WTC11 (cell line): ENCODE results near the gene COPZ2. TPM values are rescaled to one million over a fixed set of nuclear protein-coding genes. Genes with fewer than 3 reads are reported as not detected.

Source experiments
- ATAC-seq: fragments of 200-7000 bp; cut with Tn5 transposase; 2 replicates; pipeline ENCODE4 v1.10.0; 2021; ENCODE audit warnings: mild to moderate bottlenecking, moderate library complexity
- CTCF ChIA-PET: fragments of 300-600 bp; sonication (Branson Sonifier 250); formaldehyde crosslinking; loops from one replicate; lab custom pipeline; 2021; ENCODE audit warnings: antibody characterized with exemption; lab: Charles Lee
- POLR2A ChIA-PET: fragments of 350-600 bp; sonication (Branson Sonifier 250); formaldehyde crosslinking; loops from one replicate; lab custom pipeline; 2021; ENCODE audit warnings: antibody characterized with exemption; lab: Charles Lee
- DNase-seq: peaks from one replicate; pipeline ENCODE4 v3.0.0; 2021; ENCODE audit warnings: low spot score
- H3K27ac Mint-ChIP-seq: 2 replicates; pipeline ENCODE4 v1.8.0; 2021; ENCODE audit warnings: mixed read lengths
- H3K27me3 Mint-ChIP-seq: 2 replicates; pipeline ENCODE4 v1.8.0; 2021; ENCODE audit warnings: low read depth, mild to moderate bottlenecking, moderate library complexity, mixed read lengths
- H3K36me3 Mint-ChIP-seq: 2 replicates; pipeline ENCODE4 v1.8.0; 2021; ENCODE audit warnings: mixed read lengths
- H3K4me1 Mint-ChIP-seq: 2 replicates; pipeline ENCODE4 v1.8.0; 2022; ENCODE audit warnings: mixed read lengths
- H3K4me3 Mint-ChIP-seq: 2 replicates; pipeline ENCODE4 v1.8.0; 2021; ENCODE audit warnings: mild to moderate bottlenecking, moderate library complexity, mixed read lengths
- H3K9me3 Mint-ChIP-seq: 2 replicates; pipeline ENCODE4 v1.8.0; 2021; ENCODE audit warnings: mixed read lengths
- ATF1 ChIP-seq: sonication (generic); formaldehyde crosslinking; IDR thresholded peaks from 2 replicates; pipeline ENCODE4 v1.8.1; 2023; ENCODE audit warnings: mild to moderate bottlenecking, moderate library complexity, missing genetic modification reagents
- CREB1 ChIP-seq: sonication (generic); formaldehyde crosslinking; IDR thresholded peaks from 2 replicates; pipeline ENCODE4 v1.8.0; 2023; ENCODE audit warnings: mild to moderate bottlenecking, missing genetic modification reagents
- EMX1 ChIP-seq: fragments of 250-450 bp; sonication (Bioruptor Pico); IDR thresholded peaks from 2 replicates; pipeline ENCODE4 v1.8.0; 2021; ENCODE audit warnings: mild to moderate bottlenecking
- ETV6 ChIP-seq: sonication (generic); formaldehyde crosslinking; IDR thresholded peaks from 2 replicates; pipeline ENCODE4 v1.8.1; 2022; ENCODE audit warnings: mild to moderate bottlenecking, missing genetic modification reagents
- FOXP1 ChIP-seq: sonication (generic); formaldehyde crosslinking; IDR thresholded peaks from 2 replicates; pipeline ENCODE4 v1.8.0; 2022; ENCODE audit warnings: missing genetic modification reagents, mild to moderate bottlenecking, moderate library complexity, borderline replicate concordance
- GABPB1 ChIP-seq: sonication (generic); formaldehyde crosslinking; IDR thresholded peaks from 2 replicates; pipeline ENCODE4 v1.8.1; 2023; ENCODE audit warnings: mild to moderate bottlenecking, missing genetic modification reagents
- GRHL2 ChIP-seq: fragments of 250-450 bp; sonication (Bioruptor Pico); IDR thresholded peaks from 2 replicates; pipeline ENCODE4 v1.8.0; 2022; ENCODE audit warnings: mild to moderate bottlenecking, moderate library complexity; ENCODE audit not compliant: insufficient replicate concordance, severe bottlenecking
- IRF2 ChIP-seq: sonication (generic); formaldehyde crosslinking; IDR thresholded peaks from 2 replicates; pipeline ENCODE4 v1.8.0; 2022; ENCODE audit warnings: low read depth, missing genetic modification reagents, borderline replicate concordance
- JAZF1 ChIP-seq: fragments of 250-450 bp; sonication (Bioruptor Pico); IDR thresholded peaks from 2 replicates; pipeline ENCODE4 v1.9.0; 2021; ENCODE audit warnings: moderate library complexity, mild to moderate bottlenecking, inconsistent platforms
- NFE2L1 ChIP-seq: sonication (generic); formaldehyde crosslinking; IDR thresholded peaks from 2 replicates; pipeline ENCODE4 v1.8.1; 2023; ENCODE audit warnings: missing genetic modification reagents
- NFYB ChIP-seq: sonication (generic); formaldehyde crosslinking; conservative IDR thresholded peaks from 2 replicates; pipeline ENCODE4 v1.8.0; 2022; ENCODE audit warnings: low read depth, missing genetic modification reagents
- NR1H2 ChIP-seq: sonication (generic); formaldehyde crosslinking; IDR thresholded peaks from 2 replicates; pipeline ENCODE4 v1.9.0; 2021; ENCODE audit warnings: mild to moderate bottlenecking, moderate library complexity, missing genetic modification reagents
- OVOL2 ChIP-seq: fragments of 250-450 bp; sonication (Bioruptor Pico); IDR thresholded peaks from 2 replicates; pipeline ENCODE4 v1.9.0; 2021; ENCODE audit warnings: mild to moderate bottlenecking, borderline replicate concordance
- SP1 ChIP-seq: sonication (generic); formaldehyde crosslinking; conservative IDR thresholded peaks from 2 replicates; pipeline ENCODE4 v1.8.1; 2022; ENCODE audit warnings: missing genetic modification reagents
- TCF7 ChIP-seq: sonication (generic); formaldehyde crosslinking; IDR thresholded peaks from 2 replicates; pipeline ENCODE4 v1.8.0; 2022; ENCODE audit warnings: mild to moderate bottlenecking, low read depth, missing genetic modification reagents, moderate library complexity
- TEAD1 ChIP-seq: sonication (generic); formaldehyde crosslinking; IDR thresholded peaks from 2 replicates; pipeline ENCODE4 v1.8.0; 2022; ENCODE audit warnings: mild to moderate bottlenecking, missing genetic modification reagents
- total RNA-seq: library from RNA; stranded (reverse); gene quantifications from 3 replicates; pipeline ENCODE4 v1.2.3, GENCODE V29; 2021
- TF ChIP-seq, protein P1 (sequence below): sonication (generic); formaldehyde crosslinking; IDR thresholded peaks from 2 replicates; pipeline ENCODE4 v1.8.0; 2022; ENCODE audit warnings: mild to moderate bottlenecking, missing genetic modification reagents
- TF ChIP-seq, protein P2 (sequence below): sonication (generic); formaldehyde crosslinking; IDR thresholded peaks from 2 replicates; pipeline ENCODE4 v1.8.0; 2023; ENCODE audit warnings: missing genetic modification reagents
- TF ChIP-seq, protein P3 (sequence below): sonication (generic); formaldehyde crosslinking; IDR thresholded peaks from 2 replicates; pipeline ENCODE4 v1.8.1; 2023; ENCODE audit warnings: mild to moderate bottlenecking, missing genetic modification reagents, moderate library complexity
- TF ChIP-seq, protein P4 (sequence below): fragments of 250-450 bp; sonication (Bioruptor Pico); IDR thresholded peaks from 2 replicates; pipeline ENCODE4 v1.9.0; 2021; ENCODE audit warnings: mild to moderate bottlenecking, borderline replicate concordance
- TF ChIP-seq, protein P5 (sequence below): sonication (generic); formaldehyde crosslinking; IDR thresholded peaks from 2 replicates; pipeline ENCODE4 v1.8.0; 2022; ENCODE audit warnings: mild to moderate bottlenecking, missing genetic modification reagents
- TF ChIP-seq, protein P6 (sequence below): sonication (generic); formaldehyde crosslinking; IDR thresholded peaks from 2 replicates; pipeline ENCODE4 v1.8.0; 2022; ENCODE audit warnings: mild to moderate bottlenecking, missing genetic modification reagents

COPZ2 gene
- total RNA-seq, 1 experiment from 2014 or later, result 0.44 TPM

DNA sequence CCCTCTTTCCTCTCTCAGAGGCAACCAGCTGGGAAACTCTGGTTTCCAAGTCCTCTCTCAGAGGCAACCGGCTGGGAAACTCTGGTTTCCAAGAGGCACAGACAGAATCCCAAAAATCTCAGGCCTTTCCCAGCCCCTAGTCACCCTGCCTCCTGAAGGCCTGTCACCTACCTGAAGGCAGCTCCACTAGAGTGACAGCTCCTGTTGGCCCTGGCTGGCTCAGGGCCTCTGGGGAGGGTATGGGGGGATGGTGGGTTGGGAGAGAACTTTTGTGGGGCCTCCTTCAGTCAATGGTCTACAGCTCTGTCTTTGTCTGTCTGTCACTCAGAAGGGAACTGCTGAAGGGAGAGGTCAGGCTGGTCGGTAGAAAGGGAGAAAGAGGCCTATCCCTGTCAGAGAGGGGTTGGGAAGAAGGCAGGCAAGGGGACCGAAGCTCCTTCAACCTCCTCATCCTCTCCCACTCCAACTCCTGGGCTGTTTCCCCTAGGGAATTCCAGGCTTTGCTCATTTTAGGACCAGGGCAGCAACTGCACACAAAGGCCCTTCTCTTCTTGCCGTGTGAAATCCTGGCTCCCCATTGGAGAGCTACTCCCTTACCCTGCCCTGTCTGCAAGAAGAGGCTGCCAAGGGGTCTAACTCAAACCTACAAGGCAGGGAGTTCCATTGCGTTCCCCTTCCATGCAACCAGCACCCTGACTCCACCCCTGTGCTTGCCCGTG lies 23.6 kb downstream of the COPZ2 start:
- Mint-ChIP-seq H3K27ac (no peak overlapping the region), H3K9me3 (no peaks in the 10 kb centered on the region), H3K36me3 (no peaks in the 10 kb centered on the region), H3K4me3 (no peak overlapping the region), H3K27me3 (peaks cover 26% of the 10 kb centered on the region), H3K4me1 (peaks cover 17% of the 10 kb centered on the region)
- DNase-seq (no peak), ATAC-seq (no peak)
- ChIA-PET CTCF (interaction anchor here (0.8 to 12.8 kb wide), 14 partner anchors 10 to 167 kb away, joined by 3 to 242 read pairs (median 4); partner anchors contain the start of genes CDK5RAP3, PNPO and PRR15L), POLR2A (interaction anchor here (1.0 kb wide), 1 partner anchor 36 kb away, joined by 3 read pairs; no protein-coding TSS in a partner anchor)
- TF ChIP-seq SP1 (CRISPR knock-in tag) (no peak), OVOL2 (CRISPR knock-in tag) (no peak), CREB1 (no peak), NR1H2 (no peak)
- TF ChIP-seq, protein P1, sequence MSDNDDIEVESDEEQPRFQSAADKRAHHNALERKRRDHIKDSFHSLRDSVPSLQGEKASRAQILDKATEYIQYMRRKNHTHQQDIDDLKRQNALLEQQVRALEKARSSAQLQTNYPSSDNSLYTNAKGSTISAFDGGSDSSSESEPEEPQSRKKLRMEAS, result no peak

DNA sequence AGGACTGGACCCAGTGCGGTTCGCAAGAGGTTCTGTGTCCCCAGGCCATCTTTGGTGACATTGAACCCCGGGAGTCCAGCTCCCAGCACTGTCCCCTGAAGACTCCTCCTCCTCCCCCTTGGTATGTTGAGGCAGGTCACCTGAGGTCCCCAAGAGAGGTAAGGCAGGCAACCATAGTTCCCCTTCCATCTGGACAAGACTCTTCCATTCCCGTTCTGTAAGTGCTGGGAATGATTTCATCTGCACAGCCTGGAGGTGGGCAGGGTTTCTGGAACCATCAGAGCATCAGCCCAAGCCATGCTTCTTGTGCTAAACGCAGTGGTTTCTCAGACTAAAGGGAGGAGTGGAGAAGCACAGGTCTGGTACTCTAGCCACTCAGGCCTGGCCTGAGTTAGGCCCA lies 24.9 kb downstream of the COPZ2 start:
- TF ChIP-seq NFE2L1 (CRISPR knock-in tag), result no peak
- TF ChIP-seq TEAD1 (CRISPR knock-in tag), result 0 out of 2 replicates have a peak, but pooled peaks have one; percentile 14
- TF ChIP-seq, all 79 proteins: peak for 1
- no peaks in the 10 kb centered on the region for H3K36me3 Mint-ChIP-seq
- H3K4me3 Mint-ChIP-seq, result peak overlapping the region; percentile 88
- ATAC-seq (no peak), DNase-seq (no peak)
- H3K27ac Mint-ChIP-seq, result no peak overlapping the region
- no peaks in the 10 kb centered on the region; the same call in 1 of the 2 replicates for H3K9me3 Mint-ChIP-seq
- CTCF ChIA-PET, result interaction anchor here (0.6 to 12.8 kb wide), 26 partner anchors 8 to 211 kb away, joined by 3 to 242 read pairs (median 6); partner anchors contain the start of genes CDK5RAP3, NFE2L1, PRR15L and SCRN2
- H3K4me1 Mint-ChIP-seq, result peaks cover 17% of the 10 kb centered on the region
- POLR2A ChIA-PET, result interaction anchor here (0.6 to 1.0 kb wide), 4 partner anchors 8 to 36 kb away, joined by 3 to 9 read pairs (median 5); no protein-coding TSS in a partner anchor
- peaks cover 26% of the 10 kb centered on the region for H3K27me3 Mint-ChIP-seq

DNA sequence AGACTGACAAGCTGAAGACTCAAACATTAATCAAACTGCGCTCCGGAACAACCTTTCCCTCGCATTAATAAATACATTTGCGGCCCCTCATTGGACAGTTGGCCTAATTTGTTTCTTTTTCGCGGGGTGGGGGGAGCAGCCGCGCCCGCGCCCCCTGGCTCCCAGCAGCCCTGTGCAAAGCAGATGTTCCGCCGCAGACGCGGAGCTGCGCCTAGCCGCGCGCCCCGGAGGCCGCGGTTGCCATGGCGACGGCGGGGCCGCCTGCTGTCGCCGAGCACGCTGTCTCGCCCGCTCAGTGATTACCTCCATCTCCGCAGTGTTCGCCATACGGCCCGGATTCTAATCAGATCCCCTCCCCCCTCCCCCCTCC lies 25.5 kb downstream of the COPZ2 start:
- POLR2A ChIA-PET, result interaction anchor here (0.6 to 1.0 kb wide), 5 partner anchors 9 to 673 kb away, joined by 3 to 9 read pairs (median 4); no protein-coding TSS in a partner anchor
- Mint-ChIP-seq H3K27me3 (peaks cover 26% of the 10 kb centered on the region), H3K9me3 (no peaks in the 10 kb centered on the region; the same call in 1 of the 2 replicates), H3K4me1 (peaks cover 19% of the 10 kb centered on the region), H3K4me3 (peak overlapping the region; percentile 88), H3K27ac (no peak overlapping the region), H3K36me3 (no peaks in the 10 kb centered on the region)
- ATAC-seq (peak; percentile 45), DNase-seq (peak; percentile 75)
- CTCF ChIA-PET, result interaction anchor here (0.6 to 12.8 kb wide), 34 partner anchors 9 to 211 kb away, joined by 3 to 242 read pairs (median 6); partner anchors contain the start of genes CDK5RAP3, LRRC46, MRPL10 and NFE2L1
- TF ChIP-seq, protein P2, sequence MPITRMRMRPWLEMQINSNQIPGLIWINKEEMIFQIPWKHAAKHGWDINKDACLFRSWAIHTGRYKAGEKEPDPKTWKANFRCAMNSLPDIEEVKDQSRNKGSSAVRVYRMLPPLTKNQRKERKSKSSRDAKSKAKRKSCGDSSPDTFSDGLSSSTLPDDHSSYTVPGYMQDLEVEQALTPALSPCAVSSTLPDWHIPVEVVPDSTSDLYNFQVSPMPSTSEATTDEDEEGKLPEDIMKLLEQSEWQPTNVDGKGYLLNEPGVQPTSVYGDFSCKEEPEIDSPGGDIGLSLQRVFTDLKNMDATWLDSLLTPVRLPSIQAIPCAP (CRISPR knock-in tag), result no peak
- TF ChIP-seq TEAD1 (CRISPR knock-in tag) (0 out of 2 replicates have a peak, but pooled peaks have one; percentile 3), ETV6 (0 out of 2 replicates have a peak, but pooled peaks have one; percentile 27), IRF2 (CRISPR knock-in tag) (no peak), GRHL2 (CRISPR knock-in tag) (no peak), ATF1 (no peak), JAZF1 (CRISPR knock-in tag) (no peak), GABPB1 (CRISPR knock-in tag) (no peak), FOXP1 (0 out of 2 replicates have a peak, but pooled peaks have one; percentile 48), EMX1 (no peak), NFYB (CRISPR knock-in tag) (no peak), OVOL2 (CRISPR knock-in tag) (no peak), TCF7 (CRISPR knock-in tag) (no peak)
- TF ChIP-seq, protein P3, sequence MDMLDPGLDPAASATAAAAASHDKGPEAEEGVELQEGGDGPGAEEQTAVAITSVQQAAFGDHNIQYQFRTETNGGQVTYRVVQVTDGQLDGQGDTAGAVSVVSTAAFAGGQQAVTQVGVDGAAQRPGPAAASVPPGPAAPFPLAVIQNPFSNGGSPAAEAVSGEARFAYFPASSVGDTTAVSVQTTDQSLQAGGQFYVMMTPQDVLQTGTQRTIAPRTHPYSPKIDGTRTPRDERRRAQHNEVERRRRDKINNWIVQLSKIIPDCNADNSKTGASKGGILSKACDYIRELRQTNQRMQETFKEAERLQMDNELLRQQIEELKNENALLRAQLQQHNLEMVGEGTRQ (CRISPR knock-in tag), result no peak
- TF ChIP-seq, protein P4, sequence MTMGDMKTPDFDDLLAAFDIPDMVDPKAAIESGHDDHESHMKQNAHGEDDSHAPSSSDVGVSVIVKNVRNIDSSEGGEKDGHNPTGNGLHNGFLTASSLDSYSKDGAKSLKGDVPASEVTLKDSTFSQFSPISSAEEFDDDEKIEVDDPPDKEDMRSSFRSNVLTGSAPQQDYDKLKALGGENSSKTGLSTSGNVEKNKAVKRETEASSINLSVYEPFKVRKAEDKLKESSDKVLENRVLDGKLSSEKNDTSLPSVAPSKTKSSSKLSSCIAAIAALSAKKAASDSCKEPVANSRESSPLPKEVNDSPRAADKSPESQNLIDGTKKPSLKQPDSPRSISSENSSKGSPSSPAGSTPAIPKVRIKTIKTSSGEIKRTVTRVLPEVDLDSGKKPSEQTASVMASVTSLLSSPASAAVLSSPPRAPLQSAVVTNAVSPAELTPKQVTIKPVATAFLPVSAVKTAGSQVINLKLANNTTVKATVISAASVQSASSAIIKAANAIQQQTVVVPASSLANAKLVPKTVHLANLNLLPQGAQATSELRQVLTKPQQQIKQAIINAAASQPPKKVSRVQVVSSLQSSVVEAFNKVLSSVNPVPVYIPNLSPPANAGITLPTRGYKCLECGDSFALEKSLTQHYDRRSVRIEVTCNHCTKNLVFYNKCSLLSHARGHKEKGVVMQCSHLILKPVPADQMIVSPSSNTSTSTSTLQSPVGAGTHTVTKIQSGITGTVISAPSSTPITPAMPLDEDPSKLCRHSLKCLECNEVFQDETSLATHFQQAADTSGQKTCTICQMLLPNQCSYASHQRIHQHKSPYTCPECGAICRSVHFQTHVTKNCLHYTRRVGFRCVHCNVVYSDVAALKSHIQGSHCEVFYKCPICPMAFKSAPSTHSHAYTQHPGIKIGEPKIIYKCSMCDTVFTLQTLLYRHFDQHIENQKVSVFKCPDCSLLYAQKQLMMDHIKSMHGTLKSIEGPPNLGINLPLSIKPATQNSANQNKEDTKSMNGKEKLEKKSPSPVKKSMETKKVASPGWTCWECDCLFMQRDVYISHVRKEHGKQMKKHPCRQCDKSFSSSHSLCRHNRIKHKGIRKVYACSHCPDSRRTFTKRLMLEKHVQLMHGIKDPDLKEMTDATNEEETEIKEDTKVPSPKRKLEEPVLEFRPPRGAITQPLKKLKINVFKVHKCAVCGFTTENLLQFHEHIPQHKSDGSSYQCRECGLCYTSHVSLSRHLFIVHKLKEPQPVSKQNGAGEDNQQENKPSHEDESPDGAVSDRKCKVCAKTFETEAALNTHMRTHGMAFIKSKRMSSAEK, result no peak
- TF ChIP-seq, protein P1, result 0 out of 2 replicates have a peak, but pooled peaks have one; percentile 23
- TF ChIP-seq, protein P5, sequence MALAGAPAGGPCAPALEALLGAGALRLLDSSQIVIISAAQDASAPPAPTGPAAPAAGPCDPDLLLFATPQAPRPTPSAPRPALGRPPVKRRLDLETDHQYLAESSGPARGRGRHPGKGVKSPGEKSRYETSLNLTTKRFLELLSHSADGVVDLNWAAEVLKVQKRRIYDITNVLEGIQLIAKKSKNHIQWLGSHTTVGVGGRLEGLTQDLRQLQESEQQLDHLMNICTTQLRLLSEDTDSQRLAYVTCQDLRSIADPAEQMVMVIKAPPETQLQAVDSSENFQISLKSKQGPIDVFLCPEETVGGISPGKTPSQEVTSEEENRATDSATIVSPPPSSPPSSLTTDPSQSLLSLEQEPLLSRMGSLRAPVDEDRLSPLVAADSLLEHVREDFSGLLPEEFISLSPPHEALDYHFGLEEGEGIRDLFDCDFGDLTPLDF (CRISPR knock-in tag), result no peak
- TF ChIP-seq, protein P6, sequence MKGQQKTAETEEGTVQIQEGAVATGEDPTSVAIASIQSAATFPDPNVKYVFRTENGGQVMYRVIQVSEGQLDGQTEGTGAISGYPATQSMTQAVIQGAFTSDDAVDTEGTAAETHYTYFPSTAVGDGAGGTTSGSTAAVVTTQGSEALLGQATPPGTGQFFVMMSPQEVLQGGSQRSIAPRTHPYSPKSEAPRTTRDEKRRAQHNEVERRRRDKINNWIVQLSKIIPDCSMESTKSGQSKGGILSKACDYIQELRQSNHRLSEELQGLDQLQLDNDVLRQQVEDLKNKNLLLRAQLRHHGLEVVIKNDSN, result no peak
